Measurements from ENCODE around the gene FSD1. TPM values are rescaled to one million over a fixed set of nuclear protein-coding genes. Genes with fewer than 3 reads are reported as not detected.

FSD1 gene
- total and polyA plus RNA-seq, 8 donors, result 0.55 to 1.9 (median 1.3) TPM; not detected in 1

DNA sequence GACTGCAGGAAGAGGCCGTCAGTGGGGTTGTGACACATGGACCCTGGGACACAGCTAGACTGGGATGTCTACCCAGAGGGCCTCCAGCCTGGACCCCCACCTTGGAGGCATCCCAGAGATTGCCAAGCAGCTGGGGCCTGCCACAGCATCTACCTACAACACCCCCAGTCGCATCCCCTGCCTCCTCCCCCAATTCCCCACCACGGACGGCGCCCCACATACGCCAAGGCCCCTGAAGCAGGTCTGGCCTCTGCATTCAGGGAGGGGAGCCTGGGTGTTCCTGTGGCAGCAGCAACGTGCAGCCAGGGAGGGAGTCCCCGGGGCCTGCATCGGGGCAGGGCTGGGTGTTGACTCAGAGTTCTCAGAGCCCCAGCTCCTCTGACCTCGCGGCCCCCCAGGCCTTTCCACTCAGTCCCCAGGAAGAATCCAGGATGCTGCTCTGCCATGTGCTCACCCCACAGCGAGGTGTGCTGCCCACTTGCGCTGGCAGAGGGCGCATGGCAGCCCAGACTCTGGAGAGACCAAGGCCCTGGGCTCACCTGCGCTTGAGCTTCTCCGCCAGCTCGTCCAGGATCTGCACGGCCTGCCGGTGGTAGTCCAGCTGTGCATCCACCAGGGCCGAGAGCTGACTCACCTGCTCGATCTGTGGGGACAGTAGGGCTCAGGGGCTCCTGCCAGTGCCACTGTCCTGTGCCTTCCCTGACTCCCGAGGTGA is 58.6 kb downstream of the FSD1 start:
- Histone ChIP-seq H3K36me3 (peaks cover 0 to 97% of the 10 kb centered on the region in 2 donors), H3K9me3 (no peaks in the 10 kb centered on the region), H3K27me3 (no peaks in the 10 kb centered on the region), H3K4me3 (no peak overlapping the region), H3K4me1 (peaks cover 3 to 9% of the 10 kb centered on the region in 2 donors), H3K27ac (no peak overlapping the region)
- intact Hi-C loops (cut with DNase I), result no loop called here
- DNase-seq (no peak), ATAC-seq (no peak)
- TF ChIP-seq, protein P1, sequence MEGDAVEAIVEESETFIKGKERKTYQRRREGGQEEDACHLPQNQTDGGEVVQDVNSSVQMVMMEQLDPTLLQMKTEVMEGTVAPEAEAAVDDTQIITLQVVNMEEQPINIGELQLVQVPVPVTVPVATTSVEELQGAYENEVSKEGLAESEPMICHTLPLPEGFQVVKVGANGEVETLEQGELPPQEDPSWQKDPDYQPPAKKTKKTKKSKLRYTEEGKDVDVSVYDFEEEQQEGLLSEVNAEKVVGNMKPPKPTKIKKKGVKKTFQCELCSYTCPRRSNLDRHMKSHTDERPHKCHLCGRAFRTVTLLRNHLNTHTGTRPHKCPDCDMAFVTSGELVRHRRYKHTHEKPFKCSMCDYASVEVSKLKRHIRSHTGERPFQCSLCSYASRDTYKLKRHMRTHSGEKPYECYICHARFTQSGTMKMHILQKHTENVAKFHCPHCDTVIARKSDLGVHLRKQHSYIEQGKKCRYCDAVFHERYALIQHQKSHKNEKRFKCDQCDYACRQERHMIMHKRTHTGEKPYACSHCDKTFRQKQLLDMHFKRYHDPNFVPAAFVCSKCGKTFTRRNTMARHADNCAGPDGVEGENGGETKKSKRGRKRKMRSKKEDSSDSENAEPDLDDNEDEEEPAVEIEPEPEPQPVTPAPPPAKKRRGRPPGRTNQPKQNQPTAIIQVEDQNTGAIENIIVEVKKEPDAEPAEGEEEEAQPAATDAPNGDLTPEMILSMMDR (IDR thresholded peaks at IDR 0.05), result no peak

DNA sequence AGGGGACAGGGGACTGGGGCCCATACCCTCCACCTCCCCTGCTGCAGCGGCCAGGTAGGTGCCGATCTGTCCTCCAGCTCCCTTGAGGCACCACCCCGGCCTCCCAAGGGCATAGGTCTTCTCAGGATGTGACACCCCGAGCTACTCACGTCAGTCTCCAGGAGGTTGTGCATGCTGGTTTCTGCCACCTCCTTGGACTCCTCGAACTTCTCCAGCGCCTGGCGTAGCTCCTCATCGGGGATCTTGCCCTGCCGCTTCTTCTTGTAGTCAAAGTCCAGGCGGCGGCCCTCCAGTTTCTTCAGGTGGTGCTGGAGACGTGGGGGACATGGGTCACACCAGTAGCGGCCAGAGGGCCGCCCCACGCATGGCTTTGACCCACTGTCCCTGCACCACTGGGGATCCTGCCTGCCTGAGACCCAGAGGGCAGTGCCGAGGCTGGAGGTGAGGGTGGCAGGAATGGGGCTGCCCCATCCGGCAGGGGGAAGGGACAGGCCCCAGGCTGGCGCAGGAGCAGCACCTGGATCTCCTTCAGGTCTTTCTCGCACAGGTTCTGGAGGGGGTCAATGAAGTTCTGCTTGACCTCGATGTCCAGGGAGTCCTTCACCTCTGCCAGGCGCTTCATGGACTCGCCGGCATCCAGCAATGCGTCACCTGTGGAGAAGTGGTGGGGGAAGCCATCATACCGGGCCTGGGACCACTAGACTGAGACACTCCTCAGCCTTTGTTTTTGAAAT is 59.3 kb downstream of the FSD1 start:
- ATAC-seq (no peak), DNase-seq (no peak)
- no peak overlapping the region for H3K27ac ChIP-seq
- peaks cover 0 to 90% of the 10 kb centered on the region in 2 donors for H3K36me3 ChIP-seq
- no peaks in the 10 kb centered on the region for H3K9me3 ChIP-seq
- no peaks in the 10 kb centered on the region for H3K27me3 ChIP-seq
- no peak overlapping the region for H3K4me3 ChIP-seq
- TF ChIP-seq, protein P1 (IDR thresholded peaks at IDR 0.05), result no peak
- intact Hi-C loops (cut with DNase I), result no loop called here
- H3K4me1 ChIP-seq, result peaks cover 11 to 16% of the 10 kb centered on the region in 2 donors

DNA sequence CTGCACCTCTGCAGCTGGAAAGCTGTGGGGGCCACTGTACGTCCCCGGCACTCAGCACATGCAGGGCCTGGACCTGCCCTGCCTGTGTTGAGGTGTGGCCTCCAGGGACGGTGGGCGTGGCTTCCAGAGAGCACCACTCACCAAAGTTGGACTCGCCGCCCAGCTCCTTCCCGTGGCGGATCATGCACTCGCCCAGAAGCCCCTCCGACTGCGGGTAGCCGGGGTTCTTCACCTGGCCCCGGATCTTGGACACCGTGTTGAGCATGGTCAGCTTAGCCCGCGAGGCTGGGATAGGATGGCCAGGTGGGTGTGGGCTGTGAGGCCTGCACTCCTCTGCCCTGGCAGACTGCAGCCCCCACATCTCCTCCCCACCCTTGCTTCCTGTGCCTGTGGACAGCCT is 60.9 kb downstream of the FSD1 start:
- ATAC-seq (no peak), DNase-seq (no peak)
- peaks cover 0 to 74% of the 10 kb centered on the region in 2 donors for H3K36me3 ChIP-seq
- no peaks in the 10 kb centered on the region for H3K27me3 ChIP-seq
- TF ChIP-seq, protein P1 (IDR thresholded peaks at IDR 0.05), result no peak
- intact Hi-C loops (cut with DNase I), result no loop called here
- peaks cover 26 to 32% of the 10 kb centered on the region in 2 donors for H3K4me1 ChIP-seq
- no peaks in the 10 kb centered on the region for H3K9me3 ChIP-seq
- H3K27ac ChIP-seq, result no peak overlapping the region
- no peak overlapping the region for H3K4me3 ChIP-seq

DNA sequence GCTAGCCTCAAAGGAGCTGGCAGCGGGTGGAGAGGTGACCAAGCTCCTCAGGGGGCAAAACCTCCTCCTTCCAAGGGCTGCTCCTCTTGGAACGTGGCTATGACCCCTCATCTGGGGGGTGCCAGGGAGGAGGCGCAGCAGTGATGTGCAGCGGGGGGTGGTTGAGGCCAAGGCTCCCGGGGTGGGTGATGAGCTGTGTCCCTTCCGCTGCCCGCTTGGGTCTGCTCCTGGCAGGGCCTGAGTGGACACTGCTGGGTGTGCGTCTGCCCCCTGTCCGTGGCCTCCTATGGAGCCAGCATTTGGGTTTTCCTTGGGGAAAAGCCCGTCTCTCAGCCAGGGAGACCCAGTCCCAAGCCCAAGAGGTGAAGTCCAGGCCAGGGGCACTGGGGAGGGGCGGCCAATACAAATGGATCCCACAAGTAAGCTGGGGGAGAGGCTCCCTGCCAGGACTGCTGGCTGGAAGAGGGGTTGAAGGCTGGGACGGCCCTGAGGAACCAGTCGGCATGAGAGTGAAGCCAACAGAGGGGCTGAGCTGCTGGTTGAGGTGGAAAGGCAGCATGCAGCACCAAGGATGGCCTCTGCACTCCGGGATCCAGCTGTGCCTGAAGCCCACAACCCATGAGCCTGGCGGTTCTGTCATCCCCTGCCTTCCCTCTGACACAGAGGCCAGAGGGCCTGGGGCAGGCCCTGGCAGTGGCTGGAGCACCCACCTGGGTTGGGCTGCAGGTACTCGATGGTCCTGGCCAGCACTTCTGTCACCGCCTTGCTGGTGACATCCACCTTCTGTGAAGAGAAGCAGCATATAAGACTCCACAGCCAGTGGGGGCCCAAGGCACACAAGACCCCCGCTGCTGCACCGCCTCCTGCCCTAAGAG is 61.6 kb downstream of the FSD1 start:
- Histone ChIP-seq H3K36me3 (peaks cover 0 to 67% of the 10 kb centered on the region in 2 donors), H3K27ac (no peak overlapping the region), H3K4me1 (peaks cover 28 to 39% of the 10 kb centered on the region in 2 donors), H3K4me3 (no peak overlapping the region), H3K9me3 (no peaks in the 10 kb centered on the region), H3K27me3 (no peaks in the 10 kb centered on the region)
- intact Hi-C loops (cut with DNase I), result no loop called here
- DNase-seq (no peak), ATAC-seq (no peak)
- TF ChIP-seq, protein P1 (IDR thresholded peaks at IDR 0.05), result no peak
